Body of pancreas (tissue), 4 donors: ENCODE data around the gene HMCN1. TPM values are rescaled to one million over a fixed set of nuclear protein-coding genes. Genes with fewer than 3 reads are reported as not detected.

ENCODE experiments used
- ATAC-seq: fragments of 150-250 bp; one replicate; pipeline ENCODE4 v1.9.1; 2016
- DNase-seq, 4 donors: peaks; one replicate each; pipeline ENCODE4 v3.0.0-alpha.2; 2019
- H3K27ac ChIP-seq, 4 donors: fragments of 200-600 bp; sonication (generic); 1 replicate in 3 of 4; 2 replicates in 1 of 4; pipeline versions ENCODE4 v1.5.1 to v1.6.1; 2016 to 2019; ENCODE audit warnings: mild to moderate bottlenecking in 1 of 4, mixed read lengths in 1 of 4, moderate library complexity in 1 of 4
- H3K27me3 ChIP-seq, 2 donors: fragments of 200-600 bp; sonication (generic); one replicate each; pipeline ENCODE4 v1.6.0; 2016; ENCODE audit warnings: mild to moderate bottlenecking in 1 of 2
- H3K36me3 ChIP-seq, 2 donors: fragments of 200-600 bp; sonication (generic); replicated peaks in 1 of 2; 2 replicates each; pipeline ENCODE4 v1.5.1; 2016; ENCODE audit warnings: low read depth in 2 of 2; ENCODE audit not compliant: insufficient read depth in 1 of 2
- H3K4me1 ChIP-seq: fragments of 200-600 bp; sonication (generic); one replicate; pipeline ENCODE4 v1.6.0; 2016
- H3K4me3 ChIP-seq, 2 donors: fragments of 200-600 bp; sonication (generic); 1 replicate in 1 of 2; 2 replicates in 1 of 2; pipeline ENCODE4 v1.5.1; 2016 to 2019
- H3K9me3 ChIP-seq, 3 donors: fragments of 200-600 bp; sonication (generic); 1 replicate in 2 of 3; 2 replicates in 1 of 3; pipeline ENCODE4 v1.5.1; 2016
- POLR2A ChIP-seq, 3 donors: fragments of 450-650 bp; IDR thresholded peaks; one replicate each; pipeline ENCODE4 v1.6.1; 2016; ENCODE audit warnings: antibody characterized with exemption in 3 of 3, mild to moderate bottlenecking in 2 of 3
- WGBS, 2 donors: methylation state at CpG; one replicate each; pipeline ENCODE4 v1.1.5; 2017; 5-methylcytosine and 5-hydroxymethylcytosine counted together
- intact Hi-C: fragments of 100-400 bp; cut with DNase I; formaldehyde crosslinking; loops from one replicate; pipeline ENCODE4 v1.15.1; 2023
- total RNA-seq, 2 donors: library from RNA; depleted of rRNA; stranded (reverse); fragments of >200 nt; gene quantifications; one replicate each; pipeline ENCODE4 v1.1.0, GENCODE V29; 2016
- TF ChIP-seq, protein P1 (sequence below), 7 experiments: fragments of 450-650 bp in 4 of 7; fragments of 200-600 bp in 3 of 7; sonication (generic) in 3 of 7; IDR thresholded peaks; one replicate each; pipeline ENCODE4 v1.5.1; 2016 to 2019; ENCODE audit warnings: antibody characterized with exemption in 7 of 7

Gene HMCN1
- total RNA-seq, 2 donors from 2014 or later, result 2.1 to 2.3 TPM

GRCh38 chr1:186027621-186028020 lies 293.4 kb downstream of the HMCN1 start:
- intact Hi-C loops, result no loop called here
- TF ChIP-seq, protein P1, sequence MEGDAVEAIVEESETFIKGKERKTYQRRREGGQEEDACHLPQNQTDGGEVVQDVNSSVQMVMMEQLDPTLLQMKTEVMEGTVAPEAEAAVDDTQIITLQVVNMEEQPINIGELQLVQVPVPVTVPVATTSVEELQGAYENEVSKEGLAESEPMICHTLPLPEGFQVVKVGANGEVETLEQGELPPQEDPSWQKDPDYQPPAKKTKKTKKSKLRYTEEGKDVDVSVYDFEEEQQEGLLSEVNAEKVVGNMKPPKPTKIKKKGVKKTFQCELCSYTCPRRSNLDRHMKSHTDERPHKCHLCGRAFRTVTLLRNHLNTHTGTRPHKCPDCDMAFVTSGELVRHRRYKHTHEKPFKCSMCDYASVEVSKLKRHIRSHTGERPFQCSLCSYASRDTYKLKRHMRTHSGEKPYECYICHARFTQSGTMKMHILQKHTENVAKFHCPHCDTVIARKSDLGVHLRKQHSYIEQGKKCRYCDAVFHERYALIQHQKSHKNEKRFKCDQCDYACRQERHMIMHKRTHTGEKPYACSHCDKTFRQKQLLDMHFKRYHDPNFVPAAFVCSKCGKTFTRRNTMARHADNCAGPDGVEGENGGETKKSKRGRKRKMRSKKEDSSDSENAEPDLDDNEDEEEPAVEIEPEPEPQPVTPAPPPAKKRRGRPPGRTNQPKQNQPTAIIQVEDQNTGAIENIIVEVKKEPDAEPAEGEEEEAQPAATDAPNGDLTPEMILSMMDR (IDR thresholded peaks at IDR 0.05), result no peak
- no peak for TF ChIP-seq POLR2A (IDR thresholded peaks at IDR 0.05)
- no peak overlapping the region for H3K27ac ChIP-seq

GRCh38 chr1:186030453-186030852 lies 296.3 kb downstream of the HMCN1 start:
- H3K27me3 ChIP-seq, result no peaks in the 10 kb centered on the region
- H3K27ac ChIP-seq, result no peak overlapping the region
- intact Hi-C loops, result no loop called here
- ATAC-seq, result no peak
- no peak for TF ChIP-seq POLR2A (IDR thresholded peaks at IDR 0.05)
- TF ChIP-seq, protein P1 (IDR thresholded peaks at IDR 0.05), result no peak
- no peak overlapping the region for H3K4me3 ChIP-seq
- no peaks in the 10 kb centered on the region for H3K9me3 ChIP-seq
- H3K4me1 ChIP-seq, result no peaks in the 10 kb centered on the region
- DNase-seq, result no peak
- no peaks in the 10 kb centered on the region for H3K36me3 ChIP-seq

More at GRCh38 chr1:186027621-186028020, 293.4 kb downstream of the HMCN1 start:
- Histone ChIP-seq H3K9me3 (no peaks in the 10 kb centered on the region), H3K36me3 (no peaks in the 10 kb centered on the region), H3K4me3 (no peak overlapping the region), H3K27me3 (no peaks in the 10 kb centered on the region), H3K4me1 (no peaks in the 10 kb centered on the region)
- DNase-seq (no peak), ATAC-seq (no peak)
- WGBS, 2 donors, result 23 to 43% methylated on average over 3 of the region's 3 CpGs

- Histone ChIP-seq H3K9me3 (no peaks in the 10 kb centered on the region), H3K4me1 (no peaks in the 10 kb centered on the region), H3K36me3 (no peaks in the 10 kb centered on the region), H3K27me3 (no peaks in the 10 kb centered on the region), H3K4me3 (no peak overlapping the region), H3K27ac (no peak overlapping the region)
- ATAC-seq (no peak), DNase-seq (no peak)
- 18 to 26% methylated on average over 2 of the region's 2 CpGs for WGBS, 2 donors
- TF ChIP-seq POLR2A (IDR thresholded peaks at IDR 0.05), result no peak
- TF ChIP-seq, protein P1 (IDR thresholded peaks at IDR 0.05), result no peak
- intact Hi-C loops, result no loop called here
These were observed 299.7 kb downstream of the HMCN1 start for GRCh38 chr1:186033847-186034271.

- no peaks in the 10 kb centered on the region for H3K4me1 ChIP-seq
- ATAC-seq (no peak), DNase-seq (no peak)
- no peaks in the 10 kb centered on the region for H3K27me3 ChIP-seq
- H3K36me3 ChIP-seq, result no peaks in the 10 kb centered on the region
- intact Hi-C loops, result no loop called here
- no peaks in the 10 kb centered on the region for H3K9me3 ChIP-seq
- TF ChIP-seq POLR2A (IDR thresholded peaks at IDR 0.05), result no peak
- TF ChIP-seq, protein P1 (IDR thresholded peaks at IDR 0.05), result no peak
- no peak overlapping the region for H3K4me3 ChIP-seq
- WGBS, 2 donors, result 59 to 69% methylated on average over 3 of the region's 3 CpGs
- H3K27ac ChIP-seq, result no peak overlapping the region
These were observed 308.0 kb downstream of the HMCN1 start for GRCh38 chr1:186042230-186042629.

DNA sequence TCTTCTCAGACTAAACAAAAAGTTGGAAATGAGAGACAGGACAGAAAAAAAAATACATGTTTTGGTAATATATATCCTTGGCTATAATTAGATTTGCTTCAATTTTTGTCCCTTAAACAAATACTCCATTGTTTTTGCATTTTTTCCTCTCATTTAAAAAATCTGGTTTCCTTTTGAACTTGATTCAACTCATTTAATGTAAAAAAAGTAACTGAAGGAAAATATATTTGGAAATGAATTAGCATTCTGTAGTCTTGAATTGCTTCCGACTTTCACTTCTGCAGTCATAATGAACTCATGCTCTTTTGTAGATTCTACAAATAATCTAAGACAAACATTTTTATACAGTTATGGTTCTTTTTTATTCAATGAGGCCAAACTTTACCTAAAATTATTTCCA lies 309.1 kb downstream of the HMCN1 start:
- Histone ChIP-seq H3K27ac (no peak overlapping the region), H3K27me3 (no peaks in the 10 kb centered on the region), H3K4me3 (no peak overlapping the region), H3K36me3 (no peaks in the 10 kb centered on the region), H3K4me1 (no peaks in the 10 kb centered on the region), H3K9me3 (no peaks in the 10 kb centered on the region)
- DNase-seq (no peak), ATAC-seq (no peak)
- WGBS, 2 donors, result 62 to 69% methylated on average over 1 of the region's 1 CpG
- intact Hi-C loops, result no loop called here
- TF ChIP-seq POLR2A (IDR thresholded peaks at IDR 0.05), result no peak
- TF ChIP-seq, protein P1 (IDR thresholded peaks at IDR 0.05), result no peak
